GM12874 (cell line): Measurements from ENCODE around the gene ATP6V1B1.

Experiments used
- TF ChIP-seq, protein P1 (sequence below): IDR thresholded peaks from 2 replicates; pipeline ENCODE4 v1.5.1; 2011; ENCODE audit warnings: low read depth, mild to moderate bottlenecking, control low read depth, low read length, moderate library complexity; ENCODE audit not compliant: insufficient read depth

Gene ATP6V1B1

DNA sequence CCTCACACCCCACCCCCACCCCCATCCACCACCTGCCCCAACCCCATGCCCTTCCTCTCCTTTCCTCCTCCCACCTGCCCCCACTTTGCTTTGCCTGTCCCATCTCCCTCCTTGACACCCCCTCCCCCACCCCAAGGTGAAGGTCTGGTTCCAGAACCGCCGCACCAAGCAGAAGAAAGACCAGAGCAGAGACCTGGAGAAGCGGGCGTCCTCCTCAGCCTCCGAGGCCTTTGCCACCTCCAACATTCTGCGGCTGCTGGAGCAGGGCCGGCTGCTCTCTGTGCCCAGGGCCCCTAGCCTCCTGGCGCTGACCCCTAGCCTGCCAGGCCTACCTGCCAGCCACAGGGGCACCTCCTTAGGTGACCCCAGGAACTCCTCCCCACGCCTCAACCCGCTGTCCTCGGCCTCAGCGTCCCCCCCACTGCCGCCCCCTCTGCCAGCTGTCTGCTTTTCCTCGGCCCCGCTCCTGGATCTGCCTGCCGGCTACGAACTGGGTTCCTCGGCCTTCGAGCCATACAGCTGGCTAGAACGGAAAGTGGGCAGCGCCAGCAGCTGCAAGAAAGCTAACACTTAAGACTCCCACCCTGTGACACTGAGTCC is 3.0 kb upstream of the ATP6V1B1 start:
- TF ChIP-seq, protein P1, sequence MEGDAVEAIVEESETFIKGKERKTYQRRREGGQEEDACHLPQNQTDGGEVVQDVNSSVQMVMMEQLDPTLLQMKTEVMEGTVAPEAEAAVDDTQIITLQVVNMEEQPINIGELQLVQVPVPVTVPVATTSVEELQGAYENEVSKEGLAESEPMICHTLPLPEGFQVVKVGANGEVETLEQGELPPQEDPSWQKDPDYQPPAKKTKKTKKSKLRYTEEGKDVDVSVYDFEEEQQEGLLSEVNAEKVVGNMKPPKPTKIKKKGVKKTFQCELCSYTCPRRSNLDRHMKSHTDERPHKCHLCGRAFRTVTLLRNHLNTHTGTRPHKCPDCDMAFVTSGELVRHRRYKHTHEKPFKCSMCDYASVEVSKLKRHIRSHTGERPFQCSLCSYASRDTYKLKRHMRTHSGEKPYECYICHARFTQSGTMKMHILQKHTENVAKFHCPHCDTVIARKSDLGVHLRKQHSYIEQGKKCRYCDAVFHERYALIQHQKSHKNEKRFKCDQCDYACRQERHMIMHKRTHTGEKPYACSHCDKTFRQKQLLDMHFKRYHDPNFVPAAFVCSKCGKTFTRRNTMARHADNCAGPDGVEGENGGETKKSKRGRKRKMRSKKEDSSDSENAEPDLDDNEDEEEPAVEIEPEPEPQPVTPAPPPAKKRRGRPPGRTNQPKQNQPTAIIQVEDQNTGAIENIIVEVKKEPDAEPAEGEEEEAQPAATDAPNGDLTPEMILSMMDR: no peak

DNA sequence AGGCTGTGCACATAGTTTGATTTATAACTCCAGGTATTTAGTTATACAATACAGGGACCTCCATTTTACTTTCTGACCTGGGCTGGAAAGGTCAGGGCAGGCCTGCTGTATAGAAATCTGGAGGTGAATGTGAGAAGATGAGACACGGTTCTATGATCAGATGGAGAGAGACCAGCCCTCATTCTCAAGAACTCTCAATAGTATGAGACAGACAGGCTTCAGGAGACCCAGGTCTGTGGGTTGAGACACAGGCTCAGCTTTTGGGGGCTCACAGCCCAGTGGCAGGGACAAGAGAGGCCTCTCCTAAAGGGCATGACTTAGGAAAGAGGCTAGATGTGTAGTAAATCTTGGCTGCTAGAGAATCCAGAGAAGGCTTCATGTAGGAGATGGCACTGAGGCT is 719 bp upstream of the ATP6V1B1 start:
- TF ChIP-seq, protein P1: no peak

DNA sequence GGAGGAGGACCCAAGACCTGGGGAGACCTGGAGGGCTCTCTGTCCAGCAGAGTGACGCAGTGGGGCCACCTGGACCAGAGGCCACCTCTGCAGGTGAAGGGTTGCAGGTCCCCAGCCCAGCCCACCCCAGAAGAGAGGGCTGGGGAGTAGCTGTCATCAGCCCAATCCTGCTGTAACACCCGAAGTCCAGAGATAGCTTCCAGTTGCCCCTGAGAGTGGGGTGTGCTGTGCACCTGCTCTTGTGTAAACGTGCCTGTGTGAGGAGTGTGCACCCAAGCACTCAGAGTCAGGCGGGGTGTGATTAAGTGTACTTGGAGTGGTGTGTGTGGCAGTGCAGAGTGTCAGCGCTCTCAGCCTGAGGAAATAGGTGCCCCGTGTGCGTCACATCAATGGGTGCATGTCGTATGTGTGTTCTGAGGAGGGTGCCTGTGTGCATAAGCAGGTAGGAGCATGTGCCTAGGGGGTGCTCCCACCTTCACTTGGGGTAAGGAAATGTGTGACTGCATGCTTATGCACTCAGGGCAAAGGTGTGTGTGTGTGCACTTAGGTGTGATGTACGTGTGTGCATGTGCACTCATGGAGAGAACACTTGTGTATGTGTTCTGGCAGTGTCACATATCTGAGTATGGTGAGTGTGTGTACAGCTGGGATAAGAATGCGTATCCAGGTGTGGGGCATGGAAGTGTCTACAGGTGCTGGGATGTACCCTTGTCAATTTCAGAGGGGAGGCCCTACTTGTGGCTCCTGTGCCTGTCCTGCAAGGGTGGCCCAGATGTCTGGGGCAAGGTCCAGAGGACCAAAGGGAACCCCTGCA is 672 bp downstream of the ATP6V1B1 start:
- TF ChIP-seq, protein P1: no peak

DNA sequence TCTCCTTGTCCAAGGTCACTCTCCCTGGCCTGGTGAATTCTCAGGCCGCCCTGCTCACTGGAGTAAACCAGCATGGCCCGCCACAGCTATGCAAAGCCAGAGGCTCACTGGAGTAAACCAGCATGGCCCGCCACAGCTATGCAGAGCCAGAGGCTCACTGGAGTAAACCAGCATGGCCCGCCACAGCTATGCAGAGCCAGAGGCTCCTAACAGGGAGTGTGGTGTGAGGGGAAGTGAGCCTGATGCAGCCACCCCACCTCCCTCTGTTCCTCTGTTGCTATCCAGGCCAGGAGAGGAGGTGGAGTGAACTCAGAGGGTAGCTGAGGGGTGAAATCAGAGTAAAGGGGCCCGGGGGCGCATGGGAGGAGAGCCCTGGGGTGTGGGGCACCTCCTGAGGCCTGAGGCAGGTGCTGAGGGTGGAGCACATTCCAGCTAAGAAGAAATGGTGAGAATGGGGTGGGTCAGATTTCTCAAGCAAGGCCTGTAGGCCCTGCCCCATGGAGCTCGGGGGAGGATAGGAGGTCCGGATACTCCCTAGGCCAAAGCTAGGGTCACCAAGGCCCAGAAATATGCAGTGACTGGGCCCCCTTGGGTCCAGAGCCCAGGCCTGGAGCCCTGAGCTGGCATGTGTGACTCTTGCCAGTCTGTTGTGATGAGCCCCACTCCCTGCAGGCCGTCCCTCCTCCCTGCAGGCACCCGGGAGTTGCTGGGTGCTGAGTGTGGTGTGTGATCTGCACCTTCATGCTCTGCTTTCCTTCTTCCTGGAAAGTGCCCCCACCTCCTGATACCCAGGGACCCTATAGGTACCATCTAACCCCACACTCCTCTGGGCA is 1.5 kb downstream of the ATP6V1B1 start:
- TF ChIP-seq, protein P1: no peak

DNA sequence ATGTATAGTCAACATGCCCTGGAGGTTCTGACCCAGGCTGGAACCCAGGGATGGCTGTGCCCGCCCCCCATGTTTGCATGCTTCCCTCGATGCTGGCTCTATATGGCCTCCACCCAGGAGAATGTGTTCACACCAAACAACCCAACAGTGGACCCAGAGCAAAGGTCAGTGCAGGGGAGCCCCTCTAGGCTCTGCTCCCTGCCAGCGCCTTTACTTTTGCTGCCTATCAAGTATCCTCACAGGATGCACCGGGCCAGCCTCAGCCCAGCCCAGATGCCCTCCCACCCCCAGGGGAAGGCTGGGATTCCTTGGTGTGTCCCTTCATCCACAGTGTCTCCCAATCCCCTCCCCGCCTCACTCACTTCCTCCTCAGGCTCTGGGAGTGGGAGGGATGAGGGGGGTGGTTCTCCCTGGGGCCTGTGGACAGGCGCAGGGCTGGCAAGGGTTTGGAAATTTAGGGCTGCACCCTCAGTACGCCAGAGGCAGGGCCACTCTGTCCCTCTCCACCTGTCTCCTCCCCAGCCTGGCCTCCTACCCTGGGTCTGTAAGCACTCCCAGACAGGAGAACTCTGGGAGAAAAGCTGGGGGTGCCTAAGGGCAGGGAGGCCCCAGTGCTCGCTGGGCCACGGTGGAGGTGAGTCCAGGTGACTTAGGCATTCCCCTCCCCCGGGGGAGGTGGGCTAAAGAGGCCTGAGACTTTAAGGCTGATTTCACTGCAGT is 2.3 kb downstream of the ATP6V1B1 start:
- TF ChIP-seq, protein P1: no peak

DNA sequence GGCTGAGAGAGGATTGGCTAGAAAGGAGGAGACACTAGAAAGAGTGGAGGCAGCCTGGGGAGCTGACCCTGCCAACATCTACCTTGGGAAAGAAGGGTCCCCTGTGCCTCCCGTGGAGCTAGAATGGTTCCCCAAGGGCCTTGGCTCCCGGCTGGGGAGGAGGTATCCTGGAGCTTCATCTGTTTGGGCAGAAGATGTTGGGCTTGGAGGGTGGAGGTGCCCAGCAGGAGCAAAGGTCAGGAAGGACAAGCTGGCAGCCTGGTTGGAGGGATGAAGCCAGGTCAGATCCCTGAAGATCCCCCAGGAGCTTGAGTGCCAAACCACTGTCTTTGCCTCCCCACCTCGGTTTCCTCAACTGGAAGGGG is 2.9 kb downstream of the ATP6V1B1 start:
- TF ChIP-seq, protein P1: no peak
